Inflammatory macrophage treated with lipopolysaccharide for 1 hour (primary cell): ENCODE measurements around the gene KCTD20.
"Not testable (repeated sequence)": the region's sequence is repeated elsewhere in the genome, so short reads cannot be mapped to it uniquely, and the experiment has no call there.

ENCODE experiments used
- DNase-seq, 2 donors: peaks; one replicate each; pipeline ENCODE4 v3.0.0-alpha.2; 2020 to 2022

Gene KCTD20

DNA sequence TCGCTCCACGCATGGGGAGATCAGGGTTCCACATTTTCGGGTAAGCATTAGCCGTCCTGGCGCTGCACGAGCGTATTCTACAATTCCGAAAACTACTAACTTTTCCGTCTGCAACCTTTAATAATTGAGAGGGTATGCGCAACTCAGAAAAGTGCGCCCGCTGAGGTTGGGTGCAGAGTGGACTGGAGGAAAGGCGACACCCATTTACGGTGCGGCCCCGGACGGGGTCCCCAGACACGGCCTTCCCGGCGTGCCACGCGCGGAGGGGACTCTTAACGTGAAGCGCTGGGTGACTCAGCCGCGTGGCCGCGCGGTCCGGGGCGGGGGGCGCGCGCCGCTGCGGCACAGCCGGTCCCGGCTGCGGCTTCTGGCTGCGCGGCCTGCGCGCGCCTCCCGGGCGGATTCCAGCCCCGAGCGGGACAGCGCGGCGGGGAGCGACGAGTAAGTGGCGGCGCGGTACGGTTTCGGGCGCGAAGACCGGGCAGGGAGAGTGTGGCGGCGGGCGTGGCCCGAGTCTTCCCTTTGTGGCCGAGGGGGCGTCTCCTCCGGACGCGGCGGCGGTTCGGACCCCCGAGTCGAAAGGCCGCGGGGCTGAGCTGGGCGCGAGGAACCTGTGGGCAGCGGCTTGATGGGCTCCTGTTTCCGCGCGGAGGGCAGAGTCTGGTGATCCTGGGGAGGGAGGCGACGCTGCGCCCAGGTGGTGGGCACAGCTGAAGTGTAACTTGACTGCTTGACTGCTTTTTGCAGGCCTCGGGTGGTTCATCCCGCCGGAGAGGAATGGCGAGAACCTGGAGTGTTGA lies at the start of gene KCTD20, which contains the start of gene PXT1:
TSS of gene KCTD20 (plus strand) at position 330 of the 800 bp plus-strand sequence. CDS start 27,098 bp downstream, outside the sequence.
TSS of gene PXT1 (minus strand) at position 184 of the 800 bp plus-strand sequence. CDS start 16,772 bp downstream, outside the sequence.
- DNase-seq, result peak; percentile 68 to 79

- no peak for DNase-seq
Measured at GRCh38 chr6:36399970-36400369, 42.8 kb upstream of the KCTD20 start.

- no peak for DNase-seq
Measured at GRCh38 chr6:36402481-36402880, 40.3 kb upstream of the KCTD20 start.

DNA sequence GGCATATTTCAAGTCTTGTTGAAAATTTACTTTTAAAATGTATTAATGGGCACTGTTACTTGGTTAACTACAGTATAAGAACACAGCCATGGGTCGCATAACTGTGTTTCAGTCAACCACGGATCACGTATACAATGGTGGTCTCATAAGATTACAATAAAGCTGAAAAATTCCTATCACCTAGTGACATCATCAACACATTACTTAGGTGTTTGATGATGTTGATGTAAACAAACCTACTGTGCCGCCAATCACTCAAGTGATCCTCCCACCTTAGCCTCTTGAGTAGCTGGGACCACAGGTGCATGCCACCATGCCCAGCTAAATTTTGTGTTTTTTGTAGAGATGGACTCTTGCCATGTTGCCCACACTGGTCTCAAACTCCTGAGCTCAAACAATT lies 38.6 kb upstream of the KCTD20 start:
- no peak for DNase-seq

- DNase-seq, result not testable (repeated sequence)
Measured at GRCh38 chr6:36409718-36410117, 33.1 kb upstream of the KCTD20 start.

- peak; percentile 17 to 57 for DNase-seq
Measured at GRCh38 chr6:36413489-36414480, 29.0 kb upstream of the KCTD20 start.

- DNase-seq, result no peak
Measured at GRCh38 chr6:36414481-36414880, 28.3 kb upstream of the KCTD20 start.

GRCh38 chr6:36418558-36418957 lies 24.2 kb upstream of the KCTD20 start:
- no peak for DNase-seq

DNA sequence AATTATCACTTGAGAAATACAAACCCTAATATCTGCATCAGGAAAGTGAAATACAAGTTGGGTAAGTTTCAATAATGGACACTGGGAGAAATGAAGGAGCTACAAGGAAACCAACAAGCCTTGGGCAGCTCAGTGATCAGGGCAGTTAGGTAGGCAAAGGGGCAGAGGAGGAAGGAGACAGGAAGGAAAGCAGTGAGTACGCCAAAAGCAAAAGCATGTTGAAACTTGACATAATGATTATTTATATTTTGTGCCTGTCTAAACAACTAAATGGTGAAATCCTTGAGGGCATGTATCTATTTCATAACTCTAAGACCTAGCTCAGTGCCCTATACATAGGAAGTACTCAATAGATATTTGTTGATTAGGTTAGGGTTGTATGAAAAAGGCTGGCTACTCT lies 23.5 kb upstream of the KCTD20 start:
- DNase-seq, result peak in 1 of 2 donors; percentile 18

GRCh38 chr6:36422714-36423100 lies 20.1 kb upstream of the KCTD20 start:
- no peak for DNase-seq

DNA sequence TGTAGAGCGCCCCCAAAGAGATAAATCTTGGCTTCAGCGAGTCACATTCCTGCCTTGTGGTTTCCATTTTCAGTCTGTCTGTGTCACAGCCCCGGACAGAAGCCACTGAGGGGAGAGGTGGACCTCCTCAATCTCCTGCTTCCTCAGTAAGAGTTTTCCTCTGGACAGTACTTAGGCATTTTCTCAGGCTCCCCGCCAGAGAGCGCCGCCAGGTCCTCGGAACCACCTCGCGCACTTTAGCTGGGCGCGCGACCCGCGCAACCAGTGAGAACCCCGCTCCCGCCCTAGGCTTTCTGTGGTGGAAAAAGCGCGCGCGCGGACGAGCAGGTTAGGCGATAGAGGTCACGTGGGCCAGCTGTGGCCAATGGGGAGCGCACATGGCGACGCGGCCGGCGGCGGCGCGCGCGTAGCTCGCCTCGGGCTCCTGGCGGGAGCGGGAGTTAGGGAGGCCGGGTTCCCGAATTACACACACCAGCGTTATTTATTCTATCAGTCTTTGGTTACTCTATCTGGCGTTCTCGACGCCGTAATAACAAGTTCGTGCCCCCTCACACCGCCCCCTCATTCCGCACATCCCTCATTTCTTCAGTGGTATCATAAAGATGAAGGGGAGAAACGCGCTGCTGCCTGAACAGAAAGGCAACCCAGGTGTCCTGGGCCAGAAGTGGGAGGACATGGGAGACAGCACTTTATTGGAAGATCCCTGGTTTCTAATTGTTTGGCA lies 19.5 kb upstream of the KCTD20 start:
- peak; percentile 97 for DNase-seq

GRCh38 chr6:36426622-36427021 lies 16.2 kb upstream of the KCTD20 start:
- no peak for DNase-seq

DNA sequence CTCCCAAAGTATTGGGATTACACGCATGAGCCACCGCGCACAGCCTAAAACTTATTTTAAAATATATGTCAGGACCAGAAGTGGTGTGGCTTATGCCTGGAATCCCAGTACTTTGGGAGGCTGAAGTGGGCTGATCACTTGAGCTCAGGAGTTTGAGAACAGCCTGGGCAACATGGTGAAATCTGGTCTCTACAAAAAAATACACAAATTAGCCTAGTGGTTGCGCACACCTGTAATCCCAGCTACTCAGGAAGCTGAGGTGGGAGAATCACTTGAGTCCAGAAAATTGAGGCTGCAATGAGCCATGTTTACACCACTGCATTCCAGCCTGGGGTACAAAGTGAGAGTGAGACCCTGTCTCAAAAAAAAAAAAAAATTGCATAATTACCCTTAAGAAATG lies 13.9 kb upstream of the KCTD20 start:
- DNase-seq, result peak in 1 of 2 donors; percentile 17

DNA sequence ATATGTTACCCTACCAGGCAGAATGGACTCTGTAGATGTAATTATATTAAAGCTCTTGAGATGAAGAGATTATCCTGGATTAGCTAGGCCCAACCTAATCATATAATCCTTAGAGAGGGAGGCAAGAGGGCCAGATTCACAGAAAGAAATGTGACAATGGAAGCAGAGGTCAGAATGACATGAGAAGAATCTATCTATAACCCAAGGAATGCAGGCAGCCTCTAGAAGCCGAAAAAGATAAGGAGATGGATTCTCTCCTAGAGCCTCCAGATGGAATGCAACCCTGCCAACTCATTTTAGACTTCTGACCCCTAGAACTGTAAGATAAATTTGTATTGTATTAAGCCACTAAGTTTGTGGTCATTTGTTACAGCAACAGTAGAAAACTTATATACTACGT lies 12.4 kb upstream of the KCTD20 start:
- no peak for DNase-seq

DNA sequence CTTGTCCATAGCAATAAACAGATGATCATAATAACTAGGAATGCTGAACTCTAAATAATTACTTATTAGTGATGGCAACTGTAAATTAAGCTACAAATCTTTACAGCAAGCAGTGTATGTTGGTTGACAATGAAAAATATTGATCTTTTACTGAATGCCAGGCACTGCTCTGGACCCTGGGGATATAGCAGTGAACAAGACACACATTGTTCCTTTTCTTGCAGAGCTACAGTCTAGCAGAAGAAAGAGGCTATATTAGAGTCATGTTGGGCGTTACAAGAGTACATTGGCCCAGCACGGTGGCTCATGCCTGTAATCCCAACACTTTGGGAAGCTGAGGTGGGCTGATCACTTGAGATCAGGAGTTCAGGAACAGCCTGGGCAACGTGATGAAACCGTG lies 11.6 kb upstream of the KCTD20 start:
- no peak for DNase-seq

DNA sequence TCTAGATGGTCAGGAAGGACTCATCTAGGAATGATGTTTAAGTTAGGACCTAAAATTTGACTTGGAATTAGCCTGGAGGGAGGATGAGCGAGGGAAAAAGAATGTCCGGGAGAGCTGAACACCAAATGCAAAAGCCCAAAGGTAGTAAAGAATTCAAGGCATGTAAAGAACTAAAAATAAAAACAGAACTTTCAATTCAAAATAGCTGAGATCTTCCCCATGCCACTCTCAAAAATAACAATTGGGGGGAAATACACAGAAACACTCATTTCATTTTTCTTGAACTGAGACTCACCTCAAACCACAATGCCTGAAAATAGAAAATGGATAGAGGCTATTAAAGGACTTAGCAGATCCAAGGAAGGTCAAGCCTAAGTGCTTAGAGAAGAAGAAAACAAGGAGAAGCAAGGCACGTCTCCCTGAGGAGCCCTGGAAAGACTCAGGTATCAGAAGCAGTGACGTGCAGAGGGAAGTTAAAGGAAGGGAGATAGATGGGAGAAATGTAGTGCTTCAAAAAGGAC lies 10.6 kb upstream of the KCTD20 start:
- DNase-seq, result no peak

DNA sequence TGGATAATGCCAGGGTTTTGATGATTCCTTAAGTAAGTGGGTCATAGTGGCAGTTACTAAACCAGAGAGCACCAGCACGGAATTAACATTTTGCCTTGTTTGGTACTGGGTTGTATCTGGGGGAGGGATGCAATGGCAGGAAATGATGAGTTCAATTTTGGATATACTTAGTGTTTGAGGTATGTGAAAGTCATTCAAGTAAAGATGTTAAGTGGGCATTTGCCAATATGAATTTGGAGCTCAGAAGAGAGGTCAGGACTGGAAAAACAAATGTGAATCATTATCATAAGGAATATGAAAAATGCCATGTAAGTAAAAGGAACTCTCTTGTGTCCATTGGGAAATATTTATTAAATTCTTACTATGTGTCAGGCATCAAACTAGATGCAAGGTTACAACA lies 6.3 kb upstream of the KCTD20 start:
- no peak for DNase-seq

- DNase-seq, result peak; percentile 96 to 97
Measured at GRCh38 chr6:36441307-36441894, 1.4 kb upstream of the KCTD20 start.

DNA sequence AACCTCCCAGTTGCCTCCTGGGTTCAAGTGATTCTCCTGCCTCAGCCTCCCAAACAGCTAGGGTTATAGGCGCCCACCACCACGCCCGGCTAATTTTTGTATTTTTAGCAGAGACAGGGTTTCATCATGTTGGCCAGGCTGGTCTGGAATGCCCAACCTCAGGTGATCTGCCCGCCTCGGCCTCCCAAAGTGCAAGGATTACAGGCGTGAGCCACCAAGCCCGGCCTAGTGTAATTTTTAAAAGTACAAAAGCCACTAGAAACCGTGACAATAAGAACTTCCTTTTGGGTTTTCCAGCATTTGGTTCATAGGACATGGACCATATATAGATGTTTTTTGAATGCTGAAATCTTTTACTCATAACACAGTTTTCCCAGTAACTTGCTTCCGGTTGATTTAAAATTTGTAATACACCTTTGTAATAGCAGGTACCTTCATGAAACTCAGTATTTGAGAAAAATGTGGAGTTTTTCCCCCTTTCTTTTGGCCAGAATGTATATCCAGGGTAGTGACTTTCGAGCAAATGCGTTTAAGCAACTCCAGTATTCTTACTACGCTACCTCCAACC lies 613 bp upstream of the KCTD20 start:
- DNase-seq, result peak; percentile 66 to 68

DNA sequence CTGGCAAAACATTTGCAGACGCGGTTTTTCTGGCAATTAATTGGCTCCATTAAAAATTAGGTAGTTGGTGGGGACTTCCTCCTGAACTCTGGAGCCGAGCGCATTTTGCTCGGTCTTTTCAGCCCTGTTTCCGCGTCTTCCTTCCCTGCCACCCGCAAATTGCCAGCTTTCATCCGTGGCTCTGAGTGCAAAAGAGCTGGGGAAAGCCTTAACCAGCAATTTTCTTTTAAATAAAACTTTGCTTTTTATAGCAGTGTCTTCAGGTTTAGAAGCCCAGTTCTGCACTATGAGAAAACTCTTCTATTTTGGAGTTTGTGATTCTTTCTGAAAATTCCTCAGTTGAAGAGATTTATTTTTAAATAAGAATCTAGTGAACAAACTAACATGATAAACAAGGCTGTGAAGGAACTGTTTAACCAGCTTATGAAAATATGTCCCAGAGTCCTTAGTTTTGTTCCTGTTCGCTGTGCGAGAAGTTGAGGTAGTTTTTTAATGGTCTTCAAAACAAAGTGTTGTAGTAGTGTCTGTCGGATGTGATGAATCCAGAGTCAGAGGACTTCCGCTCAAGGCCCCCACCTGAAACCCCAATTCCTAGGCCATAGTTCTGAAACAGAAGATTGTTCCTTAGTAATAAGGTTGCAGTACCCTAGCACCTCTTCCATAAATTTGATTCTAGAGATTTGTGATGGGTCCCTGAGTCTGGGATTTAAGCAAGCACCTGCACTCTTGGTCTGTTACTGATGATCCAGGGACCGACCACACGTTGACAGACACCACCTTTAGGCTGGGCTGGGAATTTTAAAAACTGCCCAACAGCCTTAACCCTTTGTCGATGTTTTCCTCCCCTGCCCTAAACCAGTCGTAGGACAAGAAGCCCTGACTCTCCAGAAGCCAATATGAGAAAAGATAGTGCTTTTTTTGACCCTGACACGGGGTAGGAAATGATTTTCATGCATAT lies 950 bp downstream of the KCTD20 start:
- DNase-seq, result peak in 1 of 2 donors; percentile 37

DNA sequence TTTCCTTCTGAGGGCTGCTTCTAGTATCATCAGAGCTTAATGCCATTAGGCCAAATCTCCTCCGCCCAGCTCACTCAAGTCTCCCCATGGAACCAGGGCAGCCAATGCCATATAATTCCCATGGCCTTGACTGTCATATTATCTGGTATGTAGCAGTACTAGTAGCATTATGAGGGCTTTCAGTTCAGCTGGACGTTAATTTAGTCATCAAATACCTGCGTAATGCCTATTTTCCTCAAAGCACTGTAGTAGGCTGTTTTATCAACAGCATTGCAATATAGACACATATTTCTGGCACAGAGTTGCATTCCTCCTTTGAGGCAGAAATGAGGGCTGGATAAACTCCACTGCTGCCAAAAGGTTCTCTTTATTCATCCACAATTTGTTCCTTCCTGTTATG lies 1.7 kb downstream of the KCTD20 start:
- no peak for DNase-seq
